H1 (cell line): ENCODE measurements around the gene STAU1. TPM values are rescaled to one million over a fixed set of nuclear protein-coding genes. Genes with fewer than 3 reads are reported as not detected.

Source experiments
- CTCF ChIA-PET: fragments of 300-600 bp; sonication (Branson Sonifier 250); formaldehyde crosslinking; loops from one replicate; lab custom pipeline; 2021; ENCODE audit not compliant: partially characterized antibody; lab: Charles Lee
- POLR2A ChIA-PET: fragments of 300-600 bp; sonication (Branson Sonifier 250); formaldehyde crosslinking; loops from one replicate; lab custom pipeline; 2021; ENCODE audit warnings: inconsistent platforms; ENCODE audit not compliant: partially characterized antibody; lab: Charles Lee
- DNase-seq, 2 experiments: peaks; one replicate each; pipeline versions ENCODE4 v3.0.0 to v3.0.0-alpha.2; 2010 to 2022; ENCODE audit warnings: low spot score in 2 of 2, low read depth in 1 of 2, mixed read lengths in 1 of 2
- FAIRE-seq: peaks from 2 replicates; lab custom pipeline; 2011; peaks lifted over from hg19 to GRCh38; lab: Jason Lieb, UNC
- H2AFZ ChIP-seq: 2 replicates; pipeline ENCODE4 v1.8.1; 2012; ENCODE audit warnings: low read length, inconsistent platforms
- H2AK5ac ChIP-seq: 2 replicates; pipeline ENCODE4 v1.6.1; 2013; ENCODE audit warnings: low read depth, low read length
- H2BK120ac ChIP-seq: replicated peaks from 2 replicates; pipeline ENCODE3; 2013; ENCODE audit warnings: low read depth, low read length, inconsistent platforms
- H2BK12ac ChIP-seq: 2 replicates; pipeline ENCODE4 v1.6.1; 2013; ENCODE audit warnings: low read depth, low read length
- H2BK15ac ChIP-seq: 2 replicates; pipeline ENCODE4 v1.6.1; 2013; ENCODE audit warnings: low read length
- H2BK20ac ChIP-seq: 2 replicates; pipeline ENCODE4 v1.6.1; 2013; ENCODE audit warnings: low read length
- H2BK5ac ChIP-seq: 2 replicates; pipeline ENCODE4 v1.6.1; 2013; ENCODE audit warnings: low read depth, low read length
- H3K14ac ChIP-seq: 2 replicates; pipeline ENCODE4 v1.6.1; 2013; ENCODE audit warnings: inconsistent platforms; ENCODE audit not compliant: insufficient read length
- H3K18ac ChIP-seq: 2 replicates; pipeline ENCODE4 v1.6.1; 2013; ENCODE audit warnings: low read length; ENCODE audit errors: extremely low read depth
- H3K23ac ChIP-seq: 2 replicates; pipeline ENCODE4 v1.6.1; 2013; ENCODE audit warnings: inconsistent platforms; ENCODE audit not compliant: insufficient read length
- H3K23me2 ChIP-seq: 2 replicates; pipeline ENCODE4 v1.6.1; 2013; ENCODE audit warnings: low read depth, low read length
- H3K27ac ChIP-seq: 2 replicates; pipeline ENCODE4 v1.6.1; 2011; ENCODE audit warnings: low read depth, low read length, inconsistent platforms
- H3K27me3 ChIP-seq, 4 experiments: replicated peaks in 1 of 4; 1 replicate in 1 of 4; 2 replicates in 3 of 4; pipeline versions ENCODE4 v1.6.1 to v1.8.1; 2011 to 2013; ENCODE audit warnings: low read length in 3 of 4, mild to moderate bottlenecking in 3 of 4, inconsistent platforms in 2 of 4, mixed read lengths in 2 of 4, moderate library complexity in 1 of 4; ENCODE audit not compliant: control insufficient read depth in 3 of 4, insufficient read depth in 3 of 4; ENCODE audit errors: extremely low read depth in 1 of 4
- H3K36me3 ChIP-seq, 4 experiments: 2 replicates each; pipeline versions ENCODE4 v1.6.1 to v1.8.1; 2011 to 2013; ENCODE audit warnings: mild to moderate bottlenecking in 4 of 4, low read length in 3 of 4, moderate library complexity in 2 of 4, control low read depth in 1 of 4, inconsistent platforms in 1 of 4; ENCODE audit not compliant: insufficient read depth in 4 of 4, control insufficient read depth in 2 of 4
- H3K4ac ChIP-seq: replicated peaks from 2 replicates; pipeline ENCODE3; 2013; ENCODE audit warnings: low read length, low read depth, mixed read lengths, inconsistent platforms; ENCODE audit not compliant: insufficient read length
- H3K4me1 ChIP-seq, 4 experiments: replicated peaks in 1 of 4; 1 replicate in 1 of 4; 2 replicates in 3 of 4; pipeline versions ENCODE4 v1.6.1 to v1.8.1; 2011 to 2013; ENCODE audit warnings: low read length in 3 of 4, inconsistent platforms in 2 of 4, mixed read lengths in 1 of 4; ENCODE audit not compliant: insufficient read depth in 4 of 4, control insufficient read depth in 3 of 4
- H3K4me2 ChIP-seq, 2 experiments: 2 replicates each; pipeline versions ENCODE4 v1.6.1 to v1.8.1; 2011 to 2013; ENCODE audit warnings: low read depth in 2 of 2, low read length in 2 of 2, control low read depth in 1 of 2, inconsistent platforms in 1 of 2, mild to moderate bottlenecking in 1 of 2; ENCODE audit not compliant: insufficient read depth in 1 of 2
- H3K4me3 ChIP-seq, 4 experiments: fragments of 200-600, 300-600 bp in 1 of 4; sonication (generic), shearing (Covaris generic), sonication (Bioruptor Twin) in 1 of 4; 2 replicates each; pipeline versions ENCODE4 v1.5.1 to v1.8.1; 2011 to 2016; ENCODE audit warnings: low read length in 4 of 4, low read depth in 3 of 4, control low read depth in 2 of 4, inconsistent platforms in 2 of 4, mild to moderate bottlenecking in 2 of 4, mixed read lengths in 1 of 4, moderate library complexity in 1 of 4; ENCODE audit not compliant: insufficient read depth in 2 of 4; ENCODE audit errors: extremely low read depth in 1 of 4
- H3K56ac ChIP-seq: replicated peaks from 2 replicates; pipeline ENCODE3; 2013; ENCODE audit warnings: low read depth, mild to moderate bottlenecking, mixed read lengths, low read length, inconsistent platforms; ENCODE audit not compliant: insufficient read length
- H3K79me1 ChIP-seq: 2 replicates; pipeline ENCODE4 v1.6.1; 2013; ENCODE audit warnings: low read depth, low read length, control low read depth
- H3K79me2 ChIP-seq, 2 experiments: 2 replicates each; pipeline versions ENCODE4 v1.6.1 to v1.8.1; 2012 to 2013; ENCODE audit warnings: low read length in 2 of 2, mild to moderate bottlenecking in 2 of 2, inconsistent platforms in 1 of 2; ENCODE audit not compliant: insufficient read depth in 2 of 2, control insufficient read depth in 1 of 2
- H3K9ac ChIP-seq, 4 experiments: replicated peaks in 1 of 4; 1 replicate in 1 of 4; 2 replicates in 3 of 4; pipeline versions ENCODE4 v1.6.1 to v1.8.1; 2011 to 2013; ENCODE audit warnings: low read depth in 3 of 4, low read length in 3 of 4, control low read depth in 2 of 4, mild to moderate bottlenecking in 2 of 4, moderate library complexity in 2 of 4, inconsistent platforms in 1 of 4; ENCODE audit errors: extremely low read depth in 1 of 4
- H3K9me3 ChIP-seq, 2 experiments: 2 replicates each; pipeline versions ENCODE4 v1.6.1 to v1.8.1; 2012 to 2013; ENCODE audit warnings: mild to moderate bottlenecking in 2 of 2, moderate library complexity in 2 of 2, control low read depth in 1 of 2, inconsistent platforms in 1 of 2, low read depth in 1 of 2, low read length in 1 of 2, mixed read lengths in 1 of 2; ENCODE audit not compliant: insufficient read depth in 2 of 2
- H4K20me1 ChIP-seq, 2 experiments: replicated peaks in 1 of 2; 2 replicates each; pipeline versions ENCODE3 to v1.8.1; 2011 to 2013; ENCODE audit warnings: inconsistent platforms in 2 of 2, low read length in 2 of 2, mild to moderate bottlenecking in 1 of 2; ENCODE audit not compliant: insufficient read depth in 2 of 2, control insufficient read depth in 1 of 2
- H4K5ac ChIP-seq: 2 replicates; pipeline ENCODE4 v1.6.1; 2013; ENCODE audit warnings: low read length, low read depth, mixed read lengths, inconsistent platforms; ENCODE audit not compliant: insufficient read length
- H4K8ac ChIP-seq: 2 replicates; pipeline ENCODE4 v1.8.0; 2013; ENCODE audit warnings: mild to moderate bottlenecking, moderate library complexity, low read length, inconsistent platforms; ENCODE audit not compliant: insufficient read depth; ENCODE audit errors: extremely low read depth
- H4K91ac ChIP-seq: replicated peaks from 2 replicates; pipeline ENCODE3; 2013; ENCODE audit warnings: low read length, mixed read lengths, inconsistent platforms; ENCODE audit not compliant: insufficient read length
- BRCA1 ChIP-seq: IDR thresholded peaks from 2 replicates; pipeline ENCODE4 v1.6.1; 2012; ENCODE audit warnings: low read depth, low read length, improper control_type of control experiment
- EGR1 ChIP-seq: IDR thresholded peaks from 2 replicates; pipeline ENCODE4 v1.6.1; 2011; ENCODE audit warnings: low read depth, low read length, borderline replicate concordance
- MAX ChIP-seq: IDR thresholded peaks from 2 replicates; pipeline ENCODE4 v1.6.1; 2012; ENCODE audit warnings: inconsistent platforms
- RXRA ChIP-seq: IDR thresholded peaks from 2 replicates; pipeline ENCODE4 v1.6.1; 2011; ENCODE audit warnings: low read depth, mild to moderate bottlenecking, low read length, moderate library complexity; ENCODE audit not compliant: insufficient read depth
- SP1 ChIP-seq: IDR thresholded peaks from 2 replicates; pipeline ENCODE4 v1.6.1; 2011; ENCODE audit warnings: low read depth, low read length
- TAF7 ChIP-seq: optimal IDR thresholded peaks from 2 replicates; pipeline ENCODE3; 2011; ENCODE audit warnings: low read depth, mild to moderate bottlenecking, inconsistent platforms, low read length, moderate library complexity, borderline replicate concordance
- TCF12 ChIP-seq: IDR thresholded peaks from 2 replicates; pipeline ENCODE4 v1.6.1; 2011; ENCODE audit warnings: low read depth, mild to moderate bottlenecking, low read length
- TEAD4 ChIP-seq: IDR thresholded peaks from 2 replicates; pipeline ENCODE4 v1.6.1; 2012; ENCODE audit warnings: low read depth, low read length, inconsistent platforms, mixed read lengths
- WGBS, 2 experiments: shearing (Covaris generic) in 1 of 2; methylation state at CpG; one replicate each; pipeline versions ENCODE4 v1.1.6 to v1.1.7; 2013 to 2015; ENCODE audit warnings: low lambda C conversion rate in 2 of 2, mixed read lengths in 2 of 2, inconsistent platforms in 1 of 2, low coverage in 1 of 2, missing lambda C conversion rate in 1 of 2; ENCODE audit not compliant: insufficient replicate concordance in 2 of 2, insufficient coverage in 1 of 2, insufficient read length in 1 of 2; ENCODE audit errors: extremely low coverage in 1 of 2, missing lambda C conversion rate in 1 of 2; 5-methylcytosine and 5-hydroxymethylcytosine counted together
- polyA plus RNA-seq, 7 experiments: library from polyadenylated mRNA; depleted of rRNA in 3 of 7; stranded (reverse) in 5 of 7; unstranded in 2 of 7; fragments of >200 nt in 5 of 7; fragments of 200-250 nt in 2 of 7; gene quantifications; 1 replicate in 5 of 7; 2 replicates in 1 of 7; 4 replicates in 1 of 7; pipeline versions ENCODE4 v1.2.1 to v1.2.3, GENCODE V29; 2011 to 2013; ENCODE audit warnings: missing spikeins in 2 of 7, mixed read lengths in 2 of 7
- total RNA-seq: library from RNA; stranded (reverse); fragmentation: NEBNext Ultra II Directional; extraction: Animal tissue kit (Norgen Biotek cat#: 25700); gene quantifications from 2 replicates; pipeline ENCODE4 v1.2.1, GENCODE V29; 2021

Gene STAU1
- total and polyA plus RNA-seq, 2 of the 8 experiments (the other 6 are each of a cell fraction or from before 2014, with no cell fraction given) = 41.4 to 107 TPM

GRCh38 chr20:49074521-49074920, 113.6 kb downstream of the STAU1 start:
- no peak for TF ChIP-seq TCF12
- no peak for TF ChIP-seq TAF7
- no peak for TF ChIP-seq RXRA
- no peak for TF ChIP-seq TEAD4
- no peak for TF ChIP-seq EGR1
- TF ChIP-seq SP1 = no peak
- no peak for TF ChIP-seq MAX
- TF ChIP-seq BRCA1 = no peak
- H2AK5ac ChIP-seq = no peak overlapping the region
- H3K4me1 ChIP-seq = no peaks in the 10 kb centered on the region
- no peak overlapping the region for H3K4ac ChIP-seq
- H3K56ac ChIP-seq = no peak overlapping the region
- H2AFZ ChIP-seq = no peak overlapping the region
- H3K18ac ChIP-seq = no peak overlapping the region
- H3K79me1 ChIP-seq = peaks cover 3% of the 10 kb centered on the region; the same call in 1 of the 2 replicates
- no peak overlapping the region for H4K8ac ChIP-seq
- no peak overlapping the region for H2BK12ac ChIP-seq
- WGBS, 2 experiments = 82% methylated on average over 2 of the region's 2 CpGs; no CpG with 5 or more reads in 1 of the 2 experiments
- no peak overlapping the region for H3K27ac ChIP-seq
- peaks cover 31 to 98% (median 80%) of the 10 kb centered on the region in 4 experiments for H3K36me3 ChIP-seq
- ChIA-PET CTCF (interaction anchor here (0.7 to 1.9 kb wide), 3 partner anchors 11 to 176 kb away, joined by 3 to 4 read pairs (median 4); no protein-coding TSS in a partner anchor), POLR2A (interaction anchor here (0.8 to 1.3 kb wide), 2 partner anchors 27 to 145 kb away, joined by 3 read pairs; partner anchors contain the start of gene DDX27)
- H3K14ac ChIP-seq = no peak overlapping the region
- H3K79me2 ChIP-seq = peaks cover 0 to 5% of the 10 kb centered on the region in 2 experiments; a peak in 1 of 4 replicates
- H3K23ac ChIP-seq = no peak overlapping the region
- no peak overlapping the region for H2BK20ac ChIP-seq
- H2BK120ac ChIP-seq = no peak overlapping the region
- H2BK5ac ChIP-seq = no peak overlapping the region
- H3K4me3 ChIP-seq = no peak overlapping the region
- no peaks in the 10 kb centered on the region for H3K23me2 ChIP-seq
- no peak overlapping the region for H3K4me2 ChIP-seq
- H2BK15ac ChIP-seq = no peak overlapping the region
- H4K5ac ChIP-seq = no peak overlapping the region
- no peaks in the 10 kb centered on the region for H3K9me3 ChIP-seq
- H3K9ac ChIP-seq = no peak overlapping the region
- no peak overlapping the region for H4K91ac ChIP-seq
- no peak for FAIRE-seq
- peaks cover 0 to 3% of the 10 kb centered on the region in 2 experiments for H4K20me1 ChIP-seq
- no peaks in the 10 kb centered on the region for H3K27me3 ChIP-seq
- DNase-seq = no peak
